ENCODE measurements around the gene CHST7.

CHST7 gene

DNA sequence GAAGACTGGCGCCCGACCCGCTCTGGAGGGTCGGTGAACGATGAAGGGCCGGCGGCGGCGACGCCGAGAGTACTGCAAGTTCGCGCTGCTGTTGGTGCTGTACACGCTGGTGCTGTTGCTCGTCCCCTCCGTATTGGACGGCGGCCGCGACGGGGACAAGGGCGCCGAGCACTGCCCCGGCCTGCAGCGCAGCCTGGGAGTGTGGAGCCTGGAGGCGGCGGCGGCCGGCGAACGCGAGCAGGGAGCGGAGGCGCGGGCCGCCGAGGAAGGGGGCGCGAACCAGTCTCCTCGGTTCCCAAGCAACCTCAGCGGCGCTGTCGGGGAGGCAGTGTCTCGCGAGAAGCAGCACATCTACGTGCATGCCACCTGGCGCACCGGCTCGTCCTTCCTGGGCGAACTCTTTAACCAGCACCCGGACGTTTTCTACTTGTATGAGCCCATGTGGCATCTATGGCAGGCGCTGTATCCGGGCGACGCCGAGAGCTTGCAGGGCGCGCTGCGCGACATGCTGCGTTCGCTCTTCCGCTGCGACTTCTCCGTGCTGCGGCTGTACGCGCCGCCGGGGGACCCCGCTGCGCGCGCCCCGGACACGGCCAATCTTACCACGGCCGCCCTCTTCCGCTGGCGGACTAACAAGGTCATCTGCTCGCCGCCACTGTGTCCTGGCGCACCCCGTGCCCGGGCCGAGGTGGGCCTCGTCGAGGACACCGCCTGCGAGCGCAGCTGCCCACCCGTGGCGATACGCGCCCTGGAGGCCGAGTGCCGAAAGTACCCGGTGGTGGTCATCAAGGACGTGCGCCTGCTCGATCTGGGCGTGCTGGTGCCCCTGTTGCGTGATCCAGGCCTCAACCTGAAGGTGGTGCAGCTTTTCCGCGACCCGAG lies 568 bp downstream of the CHST7 start:
- DNase-seq: peak; percentile 56 to 62

DNA sequence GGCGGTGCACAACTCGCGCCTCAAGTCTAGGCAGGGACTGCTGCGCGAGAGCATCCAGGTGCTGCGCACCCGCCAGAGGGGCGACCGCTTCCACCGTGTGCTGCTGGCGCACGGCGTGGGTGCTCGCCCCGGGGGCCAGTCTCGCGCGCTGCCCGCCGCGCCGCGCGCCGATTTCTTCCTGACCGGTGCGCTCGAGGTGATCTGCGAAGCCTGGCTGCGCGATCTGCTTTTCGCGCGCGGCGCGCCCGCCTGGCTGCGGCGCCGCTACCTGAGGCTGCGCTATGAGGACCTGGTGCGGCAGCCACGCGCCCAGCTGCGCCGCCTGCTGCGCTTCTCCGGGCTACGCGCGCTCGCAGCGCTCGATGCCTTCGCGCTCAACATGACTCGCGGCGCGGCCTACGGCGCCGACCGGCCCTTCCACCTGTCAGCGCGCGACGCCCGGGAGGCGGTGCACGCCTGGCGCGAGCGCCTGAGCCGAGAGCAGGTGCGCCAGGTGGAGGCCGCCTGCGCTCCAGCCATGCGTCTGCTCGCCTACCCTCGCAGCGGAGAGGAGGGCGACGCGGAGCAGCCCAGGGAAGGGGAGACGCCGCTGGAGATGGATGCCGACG lies 1.3 kb downstream of the CHST7 start:
- DNase-seq: peak in 1 of 2 experiments; percentile 38

DNA sequence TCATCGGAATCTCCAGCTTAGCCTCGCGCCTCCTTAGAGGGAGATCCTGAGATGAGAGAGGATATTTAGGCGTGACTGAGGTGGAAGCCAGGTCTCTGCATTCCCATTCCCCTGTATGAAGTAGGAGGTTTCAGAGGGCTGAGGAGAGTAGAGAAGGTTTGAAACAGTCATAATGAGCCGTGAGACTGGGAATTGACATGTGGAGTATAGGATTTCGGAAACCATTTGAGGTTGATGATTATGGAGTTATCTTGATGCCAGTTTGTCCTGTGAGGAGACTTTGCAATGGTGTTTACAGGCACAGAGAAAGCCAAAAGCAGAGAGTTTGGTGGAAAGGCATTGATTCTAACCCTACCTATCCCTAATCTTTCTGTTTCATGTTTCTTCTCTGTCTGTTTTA lies 2.0 kb downstream of the CHST7 start:
- DNase-seq: no peak

- no peak for DNase-seq
These were observed 2.4 kb downstream of the CHST7 start for GRCh38 chrX:46575991-46576392.

DNA sequence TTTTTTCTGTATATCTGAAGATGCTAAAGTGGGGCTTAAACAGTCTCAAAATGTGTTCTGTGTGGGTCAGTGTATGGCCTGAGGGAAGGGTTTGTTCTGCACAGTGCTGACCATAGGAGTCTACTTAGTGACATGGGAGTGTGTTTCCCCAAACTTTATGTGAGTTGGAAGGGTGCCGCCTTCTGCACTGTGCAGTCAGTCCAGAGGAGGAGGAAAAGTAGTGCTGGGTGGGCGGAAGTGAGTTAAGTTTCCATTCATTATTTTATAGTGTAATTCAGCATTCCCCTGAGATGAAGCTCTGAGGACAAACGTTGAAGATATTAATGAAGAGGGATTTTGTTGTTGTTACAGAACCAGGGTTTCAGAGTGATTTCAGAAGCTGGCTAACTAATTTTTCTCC lies 2.9 kb downstream of the CHST7 start:
- DNase-seq: no peak

DNA sequence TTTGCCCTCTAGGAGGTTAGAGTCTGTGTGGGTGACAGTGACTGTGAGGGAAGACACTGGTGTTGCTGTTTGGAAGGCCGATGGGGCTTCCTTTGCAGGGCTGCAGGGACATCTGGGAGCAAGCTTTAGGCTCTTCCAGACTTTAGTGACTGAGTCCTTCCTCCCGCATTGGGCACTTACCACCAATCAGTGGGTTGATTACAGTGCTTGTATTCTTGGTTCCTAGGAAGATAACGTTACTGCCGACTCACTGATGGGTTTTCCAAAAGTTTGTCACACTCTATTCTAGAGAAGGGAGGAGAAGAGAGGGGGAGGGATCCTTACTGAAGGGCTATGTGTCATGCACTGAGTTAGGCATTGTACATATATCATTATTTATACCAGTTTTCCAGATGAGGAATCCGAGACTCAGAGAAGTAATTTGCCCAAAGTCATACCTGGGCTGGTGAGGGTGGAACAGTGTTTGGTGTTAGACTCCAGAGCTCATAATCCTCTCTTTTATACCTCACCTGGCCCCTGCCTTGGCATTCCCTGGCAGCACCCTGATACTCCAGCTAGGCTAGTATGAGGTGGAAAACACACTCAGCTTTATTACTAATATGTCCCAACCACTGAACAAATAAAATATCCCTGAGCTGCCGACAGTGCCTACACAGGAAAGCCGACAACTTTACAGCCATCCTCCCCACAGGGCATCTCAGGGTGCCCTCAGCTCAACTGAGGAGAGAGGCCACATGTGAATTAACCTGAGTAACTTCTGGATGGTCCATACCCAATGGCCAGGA lies 3.8 kb downstream of the CHST7 start:
- DNase-seq: no peak

DNA sequence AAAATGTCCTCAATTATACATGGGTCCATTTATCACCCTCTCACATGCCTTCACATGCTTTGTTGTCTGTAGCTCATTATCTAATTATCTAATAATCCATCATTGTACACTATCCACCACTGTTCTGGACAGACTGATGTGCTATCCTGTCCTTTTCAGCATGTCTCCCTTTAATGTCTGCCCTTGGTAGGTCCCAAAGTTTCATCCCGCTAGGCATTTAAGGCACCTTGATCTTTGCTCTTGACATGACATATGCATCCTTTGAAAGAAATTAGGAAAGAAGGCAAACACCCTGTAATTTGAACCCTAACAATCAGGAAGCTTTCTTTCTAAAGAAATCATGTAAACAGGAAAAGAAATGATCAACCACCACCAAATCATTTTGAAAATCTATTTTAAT lies 5.7 kb downstream of the CHST7 start:
- no peak for DNase-seq

- no peak for DNase-seq
These were observed 7.0 kb downstream of the CHST7 start for GRCh38 chrX:46580613-46581012.

GRCh38 chrX:46582325-46582724 lies 8.8 kb downstream of the CHST7 start:
- DNase-seq: no peak

GRCh38 chrX:46582966-46583365 lies 9.4 kb downstream of the CHST7 start:
- no peak for DNase-seq

DNA sequence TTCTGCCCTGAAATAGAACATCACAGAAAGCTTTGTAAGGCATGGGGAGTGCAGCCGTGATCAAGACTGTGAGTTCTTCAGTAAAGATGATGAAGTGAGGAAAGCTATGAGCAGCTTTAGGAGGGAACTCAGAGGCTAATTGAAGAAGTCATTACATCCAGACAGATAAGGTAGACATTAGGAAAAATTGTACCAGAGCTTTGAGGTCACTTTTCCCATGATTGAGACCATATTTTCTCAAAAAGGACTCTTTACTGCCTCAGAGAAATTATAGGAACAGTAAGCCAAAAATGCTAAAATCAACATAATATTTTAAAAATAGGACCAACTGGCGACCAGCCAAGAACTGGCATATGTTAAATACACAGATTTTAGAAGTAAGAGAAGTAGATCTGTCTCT lies 11.2 kb downstream of the CHST7 start:
- no peak for DNase-seq

- peak in 1 of 2 experiments; percentile 37 for DNase-seq
These were observed 13.6 kb downstream of the CHST7 start for GRCh38 chrX:46587158-46587557.

DNA sequence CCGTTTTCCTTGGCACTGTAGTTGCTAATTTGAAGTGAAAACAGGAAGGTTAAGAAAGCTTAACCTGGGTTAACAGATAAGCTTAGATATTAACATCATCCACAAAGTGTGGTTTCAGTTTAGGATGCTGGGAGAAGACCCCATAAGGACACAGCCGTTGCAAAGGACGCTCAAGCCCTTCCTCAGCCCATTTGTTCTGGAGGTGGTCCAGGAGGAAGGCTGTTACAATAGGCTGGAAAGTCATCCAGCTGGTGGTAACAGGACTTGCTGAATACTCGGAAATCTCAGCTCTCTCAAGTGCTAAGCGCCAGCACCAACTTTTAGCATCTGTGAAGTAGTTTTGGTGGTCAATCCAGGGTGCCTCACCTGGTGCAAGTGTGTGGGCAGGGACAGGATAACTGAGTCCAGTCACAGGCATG lies 14.2 kb downstream of the CHST7 start:
- DNase-seq: no peak

DNA sequence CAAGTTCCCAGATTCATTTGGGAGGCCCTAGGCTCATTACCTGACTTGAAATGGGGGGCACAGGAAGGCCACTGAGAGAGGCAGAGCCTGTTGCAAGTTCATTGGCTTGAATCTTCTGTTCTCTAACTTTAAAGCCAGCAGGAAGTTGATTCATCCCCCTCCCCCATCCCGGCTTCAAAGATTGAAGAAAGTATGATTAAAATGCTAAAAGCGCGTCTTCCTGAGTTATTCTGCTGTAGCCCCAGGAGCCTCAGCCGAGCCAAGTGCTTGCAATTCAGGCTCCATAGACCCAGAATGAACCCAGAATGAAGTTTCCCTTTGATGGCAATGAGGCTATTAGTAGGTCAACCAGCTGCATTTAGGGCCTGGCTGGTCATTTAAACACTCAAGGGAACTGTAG lies 14.7 kb downstream of the CHST7 start:
- DNase-seq: peak in 1 of 2 experiments; percentile 51

GRCh38 chrX:46589977-46590723 lies 16.6 kb downstream of the CHST7 start:
- DNase-seq: no peak

DNA sequence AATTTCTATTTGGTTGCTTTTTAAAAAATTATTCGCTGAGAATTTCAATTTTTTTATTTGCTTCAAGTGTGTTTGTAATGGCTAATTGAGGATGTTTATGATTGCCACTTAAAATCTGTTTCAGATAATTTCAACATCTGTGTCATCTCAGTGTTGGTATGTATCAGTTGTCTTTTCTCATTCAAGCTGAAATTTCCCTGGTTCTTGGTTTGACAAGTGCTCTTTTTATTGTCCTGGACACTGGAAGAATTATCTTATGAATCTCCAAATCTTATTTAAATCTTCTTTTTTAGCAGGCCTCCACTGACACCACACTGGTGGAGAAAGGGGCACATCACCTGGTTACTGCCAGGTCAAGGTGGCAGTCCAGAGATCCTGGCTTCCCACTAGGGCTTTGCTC lies 21.5 kb downstream of the CHST7 start:
- no peak for DNase-seq

GRCh38 chrX:46597208-46597607 lies 23.6 kb downstream of the CHST7 start:
- DNase-seq: no peak

- no peak for DNase-seq
These were observed 24.2 kb downstream of the CHST7 start for GRCh38 chrX:46597771-46598170.

GRCh38 chrX:46599051-46599560 lies 25.5 kb downstream of the CHST7 start:
- DNase-seq: no peak

DNA sequence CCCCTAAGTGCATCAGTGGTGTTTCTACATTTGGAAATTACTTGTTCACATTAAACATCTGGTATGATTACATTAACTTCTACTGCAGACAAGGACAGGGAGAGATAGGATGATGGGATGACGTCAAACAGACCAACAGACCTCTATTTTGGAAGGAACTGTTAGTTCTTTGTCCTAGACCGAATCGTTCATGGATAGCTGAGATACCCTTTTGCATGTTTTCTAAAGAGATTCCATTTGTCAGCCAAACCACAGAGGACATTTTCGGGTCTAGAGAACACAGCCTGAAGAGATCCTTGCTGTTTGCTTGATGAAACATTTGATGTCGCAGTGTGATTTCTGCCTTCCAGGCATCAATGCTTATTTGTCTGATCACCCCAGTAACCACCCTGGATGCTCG lies 27.7 kb downstream of the CHST7 start:
- DNase-seq: no peak

- DNase-seq: no peak
These were observed 29.0 kb downstream of the CHST7 start for GRCh38 chrX:46602468-46603102.

GRCh38 chrX:46607916-46608315 lies 34.4 kb downstream of the CHST7 start:
- DNase-seq: no peak
